ENCODE data around the gene PGR. TPM values are rescaled to one million over a fixed set of nuclear protein-coding genes. Genes with fewer than 3 reads are reported as not detected.

Gene PGR
- polyA plus RNA-seq, 1 of the 3 experiments (the other 2 are of a cell fraction), result not detected

GRCh38 chr11:101008961-101009689 is 120.5 kb downstream of the PGR start:
- H4K20me1 ChIP-seq (ENCODE audit: insufficient read depth), result no peaks in the 10 kb centered on the region
- TF ChIP-seq MEF2A (IDR thresholded peaks at IDR 0.05; ENCODE audit: borderline replicate concordance, low read depth) (no peak), RXRA (IDR thresholded peaks at IDR 0.05; ENCODE audit: borderline replicate concordance, low read depth) (no peak), PBX3 (IDR thresholded peaks at IDR 0.05) (no peak), REST (IDR thresholded peaks at IDR 0.05; ENCODE audit: low read depth, low read length) (no peak), RCOR1 (IDR thresholded peaks at IDR 0.05; ENCODE audit: low read length) (no peak), POLR2AphosphoS5 (IDR thresholded peaks at IDR 0.05; ENCODE audit: low read depth, low read length) (no peak), RAD21 (IDR thresholded peaks at IDR 0.05; ENCODE audit: low read length) (no peak), JUND (IDR thresholded peaks at IDR 0.05) (no peak), SIN3A (IDR thresholded peaks at IDR 0.05; ENCODE audit: borderline replicate concordance, low read depth, low read length) (no peak), GABPA (IDR thresholded peaks at IDR 0.05; ENCODE audit: low read depth) (no peak), SMC3 (IDR thresholded peaks at IDR 0.05; ENCODE audit: low read depth, low read length) (no peak), FOXM1 (IDR thresholded peaks at IDR 0.05; ENCODE audit: low read depth) (no peak), RFX5 (IDR thresholded peaks at IDR 0.05; ENCODE audit: low read length) (no peak), YY1 (IDR thresholded peaks at IDR 0.05; ENCODE audit: low read depth) (no peak), FOSL2 (IDR thresholded peaks at IDR 0.05; ENCODE audit: borderline replicate concordance, low read depth) (no peak), NRF1 (IDR thresholded peaks at IDR 0.05; ENCODE audit: low read depth, low read length) (no peak), MXI1 (IDR thresholded peaks at IDR 0.05; ENCODE audit: low read depth, low read length) (no peak), CHD2 (IDR thresholded peaks at IDR 0.05; ENCODE audit: low read length, partially characterized antibody) (no peak), EP300 (IDR thresholded peaks at IDR 0.05; ENCODE audit: borderline replicate concordance in 1 of 2, low read depth in 1 of 2, low read length in 1 of 2) (no peak)
- DNase-seq, result no peak
- H3K4me2 ChIP-seq, result no peak overlapping the region
- H3F3A ChIP-seq (replicated peaks; ENCODE audit: insufficient read depth), result no peaks in the 10 kb centered on the region
- no peaks in the 10 kb centered on the region for H3K36me3 ChIP-seq (replicated peaks in 1 of 2; ENCODE audit: control insufficient read depth in 1 of 2, insufficient read depth in 2 of 2, low read length in 1 of 2)
- no peaks in the 10 kb centered on the region for H3K79me2 ChIP-seq (ENCODE audit: insufficient read depth)
- no peaks in the 10 kb centered on the region for H3K9me3 ChIP-seq
- 0% methylated on average over 1 of the region's 1 CpG for WGBS (ENCODE audit: low lambda C conversion rate)
- H3K27me3 ChIP-seq (ENCODE audit: insufficient read depth), result no peaks in the 10 kb centered on the region
- H3K9ac ChIP-seq, result no peak overlapping the region
- CTCF ChIA-PET, result no interaction called here
- H3K4me3 ChIP-seq (ENCODE audit: low read depth in 2 of 2, low read length in 1 of 2), result no peak overlapping the region
- no peak overlapping the region for H3K27ac ChIP-seq (ENCODE audit: low read depth in 2 of 2, low read length in 1 of 2)
- H3K9me2 ChIP-seq, result no peaks in the 10 kb centered on the region; the same call in 1 of the 2 replicates
- POLR2A ChIA-PET, result no interaction called here
- no peak overlapping the region for H2AFZ ChIP-seq (ENCODE audit: low read depth)
- no peaks in the 10 kb centered on the region for H3K4me1 ChIP-seq (ENCODE audit: control insufficient read depth in 1 of 2, insufficient read depth in 2 of 2, low read depth in 1 of 2, low read length in 1 of 2)

All from SK-N-SH (cell line).